CD4-positive, alpha-beta T cell (primary cell): ENCODE results near the gene SHISA5. TPM values are rescaled to one million over a fixed set of nuclear protein-coding genes. Genes with fewer than 3 reads are reported as not detected.
A peak's percentile ranks its signal among the peaks of the same experiment; 100 is the strongest.

Source experiments
- ATAC-seq: fragments of 200-7000 bp; cut with Tn5 transposase; one replicate; pipeline ENCODE4 v1.10.0; 2022; ENCODE audit warnings: mild to moderate bottlenecking; ENCODE audit not compliant: poor library complexity
- CTCF ChIA-PET: fragments of 350-600 bp; sonication (Branson Sonifier 250); formaldehyde crosslinking; loops from one replicate; lab custom pipeline; 2021; ENCODE audit warnings: antibody characterized with exemption, inconsistent platforms; lab: Charles Lee
- POLR2A ChIA-PET: fragments of 350-600 bp; sonication (Branson Sonifier 250); formaldehyde crosslinking; loops from one replicate; lab custom pipeline; 2021; ENCODE audit warnings: antibody characterized with exemption, inconsistent platforms; lab: Charles Lee
- DNase-seq, 14 experiments: peaks; one replicate each; pipeline ENCODE4 v3.0.0-alpha.2; 2013 to 2020; ENCODE audit warnings: mixed read lengths in 2 of 14
- H3K27ac ChIP-seq, 2 donors: one replicate each; pipeline versions ENCODE4 v1.5.1 to v1.7.0; 2013; ENCODE audit warnings: low read length in 2 of 2, low read depth in 1 of 2, mild to moderate bottlenecking in 1 of 2
- H3K27me3 ChIP-seq, 2 experiments: 1 replicate in 1 of 2; 2 replicates in 1 of 2; pipeline versions ENCODE4 v1.6.1 to v1.7.0; 2013; ENCODE audit warnings: low read length in 2 of 2, control low read depth in 1 of 2, mild to moderate bottlenecking in 1 of 2, moderate library complexity in 1 of 2; ENCODE audit not compliant: insufficient read depth in 2 of 2, control insufficient read depth in 1 of 2
- H3K36me3 ChIP-seq: one replicate; pipeline ENCODE4 v1.6.1; 2013; ENCODE audit warnings: low read length, control low read depth; ENCODE audit not compliant: insufficient read depth
- H3K4me1 ChIP-seq: one replicate; pipeline ENCODE4 v1.6.1; 2013; ENCODE audit warnings: low read length, control low read depth; ENCODE audit not compliant: insufficient read depth
- H3K4me3 ChIP-seq: one replicate; pipeline ENCODE4 v1.5.1; 2013; ENCODE audit warnings: mild to moderate bottlenecking, low read length, moderate library complexity
- H3K9me3 ChIP-seq, 2 experiments: 1 replicate in 1 of 2; 2 replicates in 1 of 2; pipeline versions ENCODE4 v1.6.1 to v1.7.0; 2013; ENCODE audit warnings: low read length in 2 of 2, mild to moderate bottlenecking in 2 of 2, control low read depth in 1 of 2, moderate library complexity in 1 of 2; ENCODE audit not compliant: control insufficient read depth in 1 of 2, insufficient read depth in 1 of 2
- H3K27ac Mint-ChIP-seq: one replicate; pipeline ENCODE4 v1.8.0; 2020; ENCODE audit warnings: mixed read lengths
- H3K27me3 Mint-ChIP-seq: one replicate; pipeline ENCODE4 v1.8.0; 2021; ENCODE audit warnings: mixed read lengths
- H3K36me3 Mint-ChIP-seq: one replicate; pipeline ENCODE4 v1.8.0; 2021; ENCODE audit warnings: low read depth, mixed read lengths
- H3K4me1 Mint-ChIP-seq: one replicate; pipeline ENCODE4 v1.8.0; 2021; ENCODE audit warnings: low read depth, mixed read lengths
- H3K4me3 Mint-ChIP-seq: one replicate; pipeline ENCODE4 v1.8.0; 2020; ENCODE audit warnings: mild to moderate bottlenecking, mixed read lengths
- H3K9me3 Mint-ChIP-seq: one replicate; pipeline ENCODE4 v1.8.0; 2020; ENCODE audit warnings: mixed read lengths
- CTCF ChIP-seq: fragments of 200-600 bp; IDR thresholded peaks from one replicate; pipeline ENCODE4 v1.8.0; 2022; ENCODE audit warnings: antibody characterized with exemption, mild to moderate bottlenecking
- intact Hi-C, 2 experiments: fragments of 100-400 bp; cut with DNase I in 1 of 2; cut with micrococcal nuclease in 1 of 2; formaldehyde crosslinking; loops; one replicate each; pipeline versions ENCODE4 v1.15.1 to v1.9.0; 2023 to 2025; cut with DNase I, micrococcal nuclease
- total RNA-seq, 174 experiments: library from RNA in 2 of 174; stranded (reverse) in 2 of 174; gene quantifications; one replicate each; pipeline ENCODE4 v1.2.3 and lab custom pipeline; 2021 to 2026

Gene SHISA5
- total RNA-seq, 2 experiments from 2014 or later: 102 to 109 TPM

- Mint-ChIP-seq H3K36me3 (peaks cover 9% of the 10 kb centered on the region), H3K9me3 (no peaks in the 10 kb centered on the region), H3K4me3 (peak overlapping the region; percentile 79), H3K27me3 (no peaks in the 10 kb centered on the region), H3K27ac (no peak overlapping the region), H3K4me1 (peaks cover 15% of the 10 kb centered on the region)
- H3K9me3 ChIP-seq: no peaks in the 10 kb centered on the region
- intact Hi-C loops: no loop called here
- CTCF ChIA-PET: no interaction called here
- H3K4me1 ChIP-seq: peaks cover 17% of the 10 kb centered on the region
- POLR2A ChIA-PET: no interaction called here
- peaks cover 4% of the 10 kb centered on the region for H3K36me3 ChIP-seq
- H3K27me3 ChIP-seq: no peaks in the 10 kb centered on the region
- ATAC-seq: no peak
- no peak overlapping the region for H3K27ac ChIP-seq
- TF ChIP-seq CTCF: no peak
- no peak for DNase-seq
- H3K4me3 ChIP-seq: no peak overlapping the region
Observed at GRCh38 chr3:48427630-48427962, 76.4 kb downstream of the SHISA5 start.

GRCh38 chr3:48426944-48427629 lies 76.9 kb downstream of the SHISA5 start:
- Mint-ChIP-seq H3K27me3 (no peaks in the 10 kb centered on the region), H3K4me3 (peak overlapping the region; percentile 32), H3K27ac (no peak overlapping the region), H3K36me3 (peaks cover 4% of the 10 kb centered on the region), H3K4me1 (peaks cover 15% of the 10 kb centered on the region), H3K9me3 (no peaks in the 10 kb centered on the region)
- POLR2A ChIA-PET: no interaction called here
- no peak for DNase-seq
- Histone ChIP-seq H3K4me1 (peaks cover 17% of the 10 kb centered on the region), H3K27me3 (no peaks in the 10 kb centered on the region), H3K27ac (no peak overlapping the region), H3K36me3 (no peaks in the 10 kb centered on the region), H3K9me3 (no peaks in the 10 kb centered on the region), H3K4me3 (no peak overlapping the region)
- ATAC-seq: no peak
- intact Hi-C loops: no loop called here
- no peak for TF ChIP-seq CTCF
- CTCF ChIA-PET: no interaction called here

- POLR2A ChIA-PET: no interaction called here
- no peaks in the 10 kb centered on the region for H3K36me3 Mint-ChIP-seq
- H3K27ac Mint-ChIP-seq: no peak overlapping the region
- no peaks in the 10 kb centered on the region for H3K9me3 Mint-ChIP-seq
- peaks cover 11% of the 10 kb centered on the region for H3K4me1 Mint-ChIP-seq
- H3K4me3 Mint-ChIP-seq: no peak overlapping the region
- no peaks in the 10 kb centered on the region for H3K36me3 ChIP-seq
- intact Hi-C loops: no loop called here
- H3K4me3 ChIP-seq: no peak overlapping the region
- peaks cover 17% of the 10 kb centered on the region for H3K4me1 ChIP-seq
- H3K9me3 ChIP-seq: no peaks in the 10 kb centered on the region
- CTCF ChIA-PET: no interaction called here
- H3K27ac ChIP-seq: no peak overlapping the region
- H3K27me3 Mint-ChIP-seq: no peaks in the 10 kb centered on the region
- ATAC-seq: no peak
- no peaks in the 10 kb centered on the region for H3K27me3 ChIP-seq
- no peak for TF ChIP-seq CTCF
- DNase-seq: no peak
Observed at GRCh38 chr3:48426401-48426909, 77.5 kb downstream of the SHISA5 start.
